ENCODE measurements around the gene CARD11.

DNA sequence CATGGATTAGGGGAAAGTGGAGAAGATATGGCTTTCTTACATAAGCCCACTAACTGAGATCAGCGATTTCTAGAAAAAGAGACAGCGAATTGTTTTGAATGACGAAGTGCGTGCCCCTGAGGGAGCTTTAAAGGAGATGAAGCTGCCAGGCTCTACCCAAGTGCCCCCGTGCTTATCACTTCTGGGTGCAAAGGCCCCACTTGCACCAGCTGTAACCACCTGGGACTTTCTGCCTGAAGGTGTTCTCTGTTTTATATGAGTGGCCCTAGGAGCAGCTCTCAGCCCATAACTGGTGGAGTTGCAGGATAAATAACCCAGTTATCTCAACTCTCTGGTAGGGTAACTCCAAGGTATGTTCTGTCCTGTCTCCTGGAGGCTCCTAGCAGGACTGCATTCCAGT is 20.4 kb upstream of the CARD11 start:
- TF ChIP-seq CTCF (conservative IDR thresholded peaks at IDR 0.05; ENCODE audit: low read depth, low read length) (no peak), MAFK (IDR thresholded peaks at IDR 0.05; ENCODE audit: low read depth, low read length) (no peak), RFX5 (IDR thresholded peaks at IDR 0.05; ENCODE audit: low read depth, low read length) (no peak), POLR2A (IDR thresholded peaks at IDR 0.05; ENCODE audit: low read depth, low read length) (no peak), CEBPB (IDR thresholded peaks at IDR 0.05; ENCODE audit: low read depth, low read length) (no peak), RCOR1 (IDR thresholded peaks at IDR 0.05; ENCODE audit: insufficient replicate concordance, low read length) (no peak), NFE2L2 (IDR thresholded peaks at IDR 0.05; ENCODE audit: low read depth, low read length) (no peak)

Data from IMR-90 (cell line).